NCI-H82 treated with DMSO at 0.1 percent for 48 hours (cell line): ENCODE data around the gene FSHR.

Experiments
- DNase-seq: peaks from one replicate; lab custom pipeline; 2025; ENCODE audit not compliant: unreplicated experiment; lab: John Stamatoyannopoulos, UW

The FSHR gene

DNA sequence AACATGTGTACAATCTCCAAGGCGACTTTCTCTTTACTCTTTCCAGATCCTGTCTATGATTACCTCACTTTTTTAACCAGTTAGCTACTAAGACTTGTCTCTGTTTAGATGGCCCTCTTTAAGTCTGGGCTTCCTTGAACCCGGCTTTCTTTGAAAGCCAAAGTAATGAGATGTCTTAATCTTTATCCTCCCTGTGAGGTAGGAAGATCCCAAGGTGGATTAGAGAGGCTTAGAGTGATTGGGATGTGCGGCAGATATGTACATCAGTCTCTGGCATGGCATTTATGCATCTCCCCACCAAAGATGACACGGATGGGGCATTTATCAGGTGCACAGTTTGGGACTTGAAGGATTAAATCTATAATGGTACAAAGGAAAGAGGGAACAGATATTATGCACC lies 186.3 kb downstream of the FSHR start:
- peak; percentile 24 for DNase-seq

DNA sequence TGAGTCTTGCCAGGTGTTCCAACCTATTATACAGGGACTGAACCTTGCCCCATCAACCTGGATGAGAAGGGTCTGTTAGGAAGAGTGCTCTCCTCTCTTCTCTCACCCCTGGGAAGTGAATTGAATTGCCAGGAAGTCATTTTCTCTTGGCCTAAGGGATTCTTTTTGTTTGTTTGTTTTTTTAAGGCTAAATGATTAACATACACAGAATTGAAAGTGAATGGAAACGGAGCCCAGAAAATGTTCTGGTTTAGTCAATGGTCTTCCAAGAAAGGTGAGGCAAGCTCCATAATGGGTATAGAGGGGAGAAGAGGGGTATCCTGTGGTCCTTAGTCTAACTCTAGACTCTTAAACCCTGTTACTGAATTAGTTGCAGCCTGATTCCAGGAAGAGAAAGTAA lies 189.1 kb downstream of the FSHR start:
- DNase-seq, result no peak

DNA sequence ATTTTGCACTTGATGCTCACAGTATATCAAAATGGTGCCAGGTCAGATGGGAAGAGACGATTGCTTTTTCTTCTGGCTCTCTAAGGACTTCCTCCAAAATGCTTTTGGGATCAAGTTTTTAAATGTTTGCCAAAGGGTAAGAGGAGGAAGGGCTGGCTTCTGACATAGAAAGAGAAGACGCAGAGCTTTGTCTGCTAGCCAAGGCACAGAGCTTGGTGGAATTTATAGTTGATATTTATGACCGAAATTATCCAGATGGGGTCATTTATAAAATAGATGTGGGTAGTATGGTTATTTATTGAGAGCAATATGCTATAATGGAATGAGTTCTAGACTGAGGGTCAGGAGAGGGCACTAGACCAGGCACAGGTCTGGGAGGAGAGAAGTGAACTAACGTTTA lies 193.3 kb downstream of the FSHR start:
- no peak for DNase-seq

DNA sequence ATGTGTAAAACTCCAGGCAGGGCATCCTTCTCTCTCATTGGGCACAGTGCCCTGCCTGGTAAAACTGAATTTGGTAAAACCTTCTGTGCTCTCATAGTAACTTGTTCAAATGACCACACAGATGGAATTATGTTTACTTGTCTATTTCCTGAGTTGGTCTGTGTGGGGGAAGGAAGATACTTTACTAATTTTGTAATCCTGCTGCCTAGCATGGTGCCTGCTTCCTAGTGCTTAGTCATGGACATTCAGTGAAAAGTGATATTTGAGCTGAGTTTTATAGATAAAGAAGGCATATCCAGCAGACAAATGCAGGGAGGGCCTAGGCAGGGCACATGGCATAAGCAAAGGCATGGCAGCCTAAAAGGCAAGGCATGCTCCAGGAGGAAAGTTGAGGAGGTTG lies 199.4 kb downstream of the FSHR start:
- DNase-seq, result no peak

- DNase-seq, result no peak
Observed at GRCh38 chr2:48954311-48954710, 200.0 kb downstream of the FSHR start.

GRCh38 chr2:48952614-48953013 lies 201.7 kb downstream of the FSHR start:
- no peak for DNase-seq

GRCh38 chr2:48952143-48952542 lies 202.2 kb downstream of the FSHR start:
- DNase-seq, result no peak

- no peak for DNase-seq
Observed at GRCh38 chr2:48948400-48949125, 205.8 kb downstream of the FSHR start.

DNA sequence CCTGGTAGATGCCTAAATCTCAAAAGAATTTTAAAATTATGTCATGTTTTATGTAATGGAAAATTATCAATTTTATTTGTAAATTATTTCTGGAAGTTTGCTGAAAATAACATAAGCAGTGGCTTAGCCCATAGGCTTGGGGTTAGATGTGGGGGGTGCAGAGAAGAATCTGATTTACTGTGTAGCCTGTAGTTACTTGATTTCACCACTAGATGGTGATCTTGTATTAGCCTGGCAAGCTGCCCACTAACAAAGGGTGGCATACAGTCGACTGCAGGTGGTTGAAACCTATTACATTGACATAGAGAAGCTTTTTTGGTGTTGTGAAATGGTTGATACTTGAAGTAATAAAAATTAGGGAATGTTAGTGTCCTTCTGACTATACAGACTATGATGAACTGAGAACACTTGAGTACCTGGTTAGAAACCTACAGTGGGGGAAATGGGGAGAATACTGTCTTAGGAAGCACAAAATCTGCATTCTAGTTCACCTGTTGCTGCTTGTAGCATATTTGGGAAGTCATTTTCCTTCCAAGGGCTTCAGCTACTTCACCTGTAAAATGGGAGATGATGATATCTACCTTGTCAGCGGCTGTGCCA lies 207.8 kb downstream of the FSHR start:
- peak; percentile 65 for DNase-seq

DNA sequence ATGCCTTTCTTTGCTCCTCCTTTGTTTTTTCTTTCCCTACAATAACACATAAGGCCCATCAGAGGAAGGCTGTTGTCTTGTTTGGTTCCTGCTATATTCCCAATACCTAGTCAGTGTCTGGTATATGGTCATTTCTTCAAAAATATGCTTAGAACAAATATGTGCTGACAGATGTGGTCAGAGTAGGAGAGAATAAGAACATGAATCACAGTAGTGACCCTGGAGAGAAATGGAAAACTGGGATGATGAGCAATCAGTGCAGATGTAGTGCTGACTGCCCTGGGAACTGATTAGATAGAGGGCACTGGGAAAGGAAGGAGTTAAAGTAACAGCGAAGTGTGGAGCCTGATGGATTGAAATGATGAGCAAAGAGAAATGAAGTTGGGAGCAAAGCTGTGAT lies 209.4 kb downstream of the FSHR start:
- no peak for DNase-seq

GRCh38 chr2:48943436-48943835 lies 210.9 kb downstream of the FSHR start:
- no peak for DNase-seq

GRCh38 chr2:48941908-48942307 lies 212.4 kb downstream of the FSHR start:
- DNase-seq, result no peak

- no peak for DNase-seq
Observed at GRCh38 chr2:48941456-48941855, 212.9 kb downstream of the FSHR start.

- DNase-seq, result peak; percentile 46
Observed at GRCh38 chr2:48940606-48941005, 213.7 kb downstream of the FSHR start.

GRCh38 chr2:48939232-48939631 lies 215.1 kb downstream of the FSHR start:
- no peak for DNase-seq

- DNase-seq, result no peak
Observed at GRCh38 chr2:48938231-48938630, 216.1 kb downstream of the FSHR start.

DNA sequence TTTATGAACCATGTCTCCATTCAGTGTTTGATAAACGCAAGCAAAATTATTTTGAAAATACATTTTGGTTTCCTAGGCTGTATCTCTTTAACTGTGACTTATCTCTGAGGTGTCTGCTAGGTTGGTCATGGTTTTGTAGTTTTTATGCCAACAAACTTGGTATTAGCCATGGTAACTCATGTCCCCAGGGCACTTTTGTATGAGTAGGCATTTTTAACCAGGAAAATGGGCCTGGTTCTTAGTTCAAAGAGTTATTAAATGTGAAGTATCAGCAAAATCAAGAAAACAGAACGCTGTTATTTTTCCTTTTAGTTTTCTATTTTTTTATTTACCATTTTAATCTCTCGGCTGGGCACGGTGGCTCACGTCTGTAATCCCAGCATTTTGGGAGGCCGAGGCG lies 219.5 kb downstream of the FSHR start:
- DNase-seq, result no peak

- DNase-seq, result no peak
Observed at GRCh38 chr2:48933828-48934497, 220.4 kb downstream of the FSHR start.

DNA sequence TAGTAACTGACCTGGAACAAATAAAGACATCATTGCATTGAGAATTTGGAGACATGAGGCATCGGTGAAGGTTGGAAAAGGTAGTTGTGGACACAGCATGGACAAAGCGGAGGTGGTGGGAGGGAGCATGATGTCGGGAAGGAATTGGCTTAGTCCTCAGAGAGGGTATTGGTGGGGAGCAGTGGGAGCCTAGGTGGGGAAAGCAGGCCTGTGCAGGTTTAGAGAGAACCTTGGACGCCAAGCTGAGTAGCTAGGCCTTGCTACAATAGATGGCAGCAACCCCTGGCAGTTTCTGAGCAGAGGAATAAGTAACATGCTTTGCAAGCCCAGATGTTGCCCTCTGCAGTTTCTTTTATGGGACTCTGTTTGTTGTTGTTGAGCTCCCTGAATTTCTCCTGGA lies 221.6 kb downstream of the FSHR start:
- no peak for DNase-seq

GRCh38 chr2:48929571-48930301 lies 224.6 kb downstream of the FSHR start:
- DNase-seq, result no peak

- DNase-seq, result no peak
Observed at GRCh38 chr2:48927355-48927754, 227.0 kb downstream of the FSHR start.

- DNase-seq, result no peak
Observed at GRCh38 chr2:48915884-48916283, 238.4 kb downstream of the FSHR start.
